Measurements from ENCODE around the gene PPP1R14C.

GRCh38 chr6:150124235-150124634 is 18.6 kb upstream of the PPP1R14C start:
- no peak for TF ChIP-seq EZH2 (IDR thresholded peaks at IDR 0.05; ENCODE audit: low read depth, unreplicated experiment)
- no peak for TF ChIP-seq CTCF (conservative IDR thresholded peaks at IDR 0.05; ENCODE audit: low read depth in 2 of 2)
- no peak for TF ChIP-seq POLR2AphosphoS5 (IDR thresholded peaks at IDR 0.05; ENCODE audit: low read depth)
- TF ChIP-seq REST (IDR thresholded peaks at IDR 0.05; ENCODE audit: unreplicated experiment) = no peak
- no peak for TF ChIP-seq CREB1 (CRISPR knock-in tag; IDR thresholded peaks at IDR 0.05; ENCODE audit: low read depth)
- no peak for TF ChIP-seq EZH2phosphoT487 (IDR thresholded peaks at IDR 0.05; ENCODE audit: unreplicated experiment)
- TF ChIP-seq ZNF462 (CRISPR knock-in tag; IDR thresholded peaks at IDR 0.05) = no peak
